Head of caudate nucleus (tissue), 42 donors: Measurements from ENCODE around the gene SEC24C.
"Not testable (repeated sequence)": the region's sequence is repeated elsewhere in the genome, so short reads cannot be mapped to it uniquely, and the experiment has no call there.

Experiments used
- DNase-seq, 42 donors: peaks; one replicate each; pipeline versions ENCODE4 v3.0.0 to v3.0.0-alpha.2; 2020 to 2021; ENCODE audit warnings: mixed read lengths in 7 of 42
- intact Hi-C: fragments of 100-400 bp; cut with DNase I; formaldehyde crosslinking; loops from one replicate; pipeline ENCODE4 v1.15.0; 2022

Gene SEC24C

DNA sequence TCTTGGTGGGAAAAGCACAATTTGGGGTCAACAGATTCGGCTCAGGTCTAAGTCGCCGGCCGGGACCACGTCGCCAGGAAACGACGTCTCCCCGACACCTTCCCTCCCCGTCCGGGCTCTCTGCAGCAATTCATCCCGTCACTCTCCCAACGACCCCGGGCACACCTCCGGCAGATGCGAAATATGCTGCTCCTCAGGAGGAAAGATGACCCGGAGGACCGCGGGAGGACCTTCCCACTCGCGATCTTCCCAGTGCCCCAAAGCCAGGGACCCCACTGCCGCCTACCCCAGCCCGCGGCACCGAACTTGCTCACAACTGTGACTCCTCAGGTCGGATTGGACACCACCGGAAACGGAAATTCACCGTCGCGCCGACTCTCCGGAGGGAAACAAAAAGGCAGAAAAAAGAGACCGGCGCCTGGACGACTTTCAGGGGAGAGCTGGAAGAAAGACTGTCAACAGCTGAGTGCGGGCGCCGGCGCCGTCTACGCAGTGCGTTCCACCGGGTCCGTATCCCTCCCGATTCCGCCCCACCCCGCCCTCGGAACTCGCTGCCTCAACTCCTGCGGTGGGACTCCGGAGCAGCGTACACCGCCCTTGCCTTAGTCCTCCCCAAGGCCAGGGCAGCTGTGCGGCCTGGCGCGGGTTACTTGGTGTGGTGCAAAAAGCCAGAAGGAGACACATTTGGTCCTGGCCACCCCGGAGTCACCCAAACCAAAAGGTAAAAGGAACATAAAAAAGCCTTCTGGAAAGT is 13.8 kb upstream of the SEC24C start:
- peak; percentile 86 to 97 (median 92) for DNase-seq
- intact Hi-C loops, result no loop called here

DNA sequence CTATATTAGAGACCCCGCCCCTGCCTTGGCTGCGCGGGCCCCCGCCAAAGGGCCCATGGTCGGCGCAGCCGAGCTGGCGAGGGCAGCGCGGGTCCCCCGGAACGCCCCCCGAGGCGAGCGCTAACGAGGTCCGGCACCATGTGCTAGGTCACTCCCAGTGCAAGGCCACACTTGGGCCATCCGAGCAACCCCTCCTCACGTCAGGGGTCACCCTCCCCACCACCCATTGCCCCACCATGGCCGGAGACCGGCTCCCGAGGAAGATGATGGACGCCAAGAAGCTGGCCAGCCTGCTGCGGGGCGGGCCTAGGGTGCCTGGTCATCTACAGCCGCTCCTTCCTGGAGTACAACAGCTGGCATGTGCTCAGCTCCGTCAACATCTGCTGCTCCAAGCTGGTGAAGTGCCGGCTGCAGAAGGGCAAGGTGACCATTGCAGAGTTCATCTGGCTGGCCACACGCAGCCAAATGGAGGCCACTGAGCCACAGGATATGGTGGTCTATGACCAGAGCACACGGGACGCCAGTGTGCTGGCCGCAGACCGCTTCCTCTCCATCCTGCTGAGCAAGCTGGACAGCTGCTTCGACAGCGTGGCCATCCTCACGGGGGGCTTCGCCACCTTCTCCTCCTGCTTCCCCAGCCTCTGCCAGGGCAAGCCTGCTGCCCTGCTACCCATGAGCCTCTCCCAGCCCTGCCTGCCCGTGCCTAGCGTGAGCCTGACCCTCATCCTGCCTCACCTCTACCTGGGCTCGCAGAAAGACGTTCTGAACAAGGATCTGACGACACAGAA is 12.4 kb upstream of the SEC24C start:
- no peak for DNase-seq
- intact Hi-C loops, result no loop called here

DNA sequence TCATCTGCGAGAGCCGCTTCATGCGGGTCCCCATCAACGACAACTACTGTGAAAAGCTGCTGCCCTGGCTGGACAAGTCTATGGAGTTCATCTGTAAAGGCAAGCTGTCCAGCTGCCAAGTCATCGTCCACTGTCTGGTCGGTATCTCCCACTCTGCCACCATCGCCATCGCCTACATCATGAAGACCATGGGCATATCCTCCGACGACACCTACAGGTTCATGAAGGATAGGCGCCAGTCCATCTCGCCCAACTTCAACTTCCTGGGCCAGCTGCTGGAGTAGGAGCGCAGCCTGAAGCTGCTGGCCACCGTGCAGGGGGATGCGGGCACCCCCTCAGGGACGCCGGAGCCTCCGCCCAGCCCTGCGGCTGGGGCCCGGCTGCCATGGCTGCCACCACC is 11.7 kb upstream of the SEC24C start:
- intact Hi-C loops, result no loop called here
- DNase-seq, result no peak

DNA sequence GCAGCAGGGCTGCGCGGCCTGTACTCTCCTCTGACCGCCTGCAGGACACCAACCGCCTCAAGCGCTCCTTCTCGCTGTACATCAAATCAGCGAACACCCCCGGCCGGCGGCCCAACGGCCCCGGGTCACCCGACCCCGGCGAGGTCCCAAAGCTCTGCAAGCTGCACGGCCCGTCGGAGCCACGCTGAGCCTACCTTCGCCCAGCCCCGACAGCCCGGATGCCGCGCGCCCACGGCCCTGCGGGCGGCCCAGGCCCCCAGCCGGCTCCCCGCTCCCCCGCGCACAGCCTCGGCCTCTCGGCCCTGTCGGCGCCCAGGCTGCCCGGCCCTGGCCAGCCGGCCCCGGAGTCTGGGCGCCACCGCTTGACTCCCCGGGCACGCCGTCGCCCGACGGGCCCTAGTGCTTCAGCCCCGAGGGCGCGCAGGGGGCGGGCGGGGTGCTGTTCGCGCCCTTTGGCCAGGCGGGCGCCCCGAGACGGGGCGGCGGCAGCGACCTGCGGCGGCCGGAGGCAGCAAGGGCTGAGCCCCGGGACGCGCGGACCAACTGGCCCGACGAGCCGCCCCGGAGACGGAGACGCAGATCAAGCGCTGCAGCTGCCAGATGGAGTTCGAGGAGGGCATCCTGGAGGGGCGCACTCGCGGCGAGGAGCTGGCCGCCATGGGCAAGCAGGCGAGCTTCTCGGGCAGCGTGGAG is 11.1 kb upstream of the SEC24C start:
- intact Hi-C loops, result no loop called here
- no peak for DNase-seq

- intact Hi-C loops, result no loop called here
- no peak for DNase-seq
Measured at GRCh38 chr10:73734028-73734720, 10.0 kb upstream of the SEC24C start.

GRCh38 chr10:73734796-73735305 is 9.3 kb upstream of the SEC24C start:
- no peak for DNase-seq
- intact Hi-C loops, result no loop called here

DNA sequence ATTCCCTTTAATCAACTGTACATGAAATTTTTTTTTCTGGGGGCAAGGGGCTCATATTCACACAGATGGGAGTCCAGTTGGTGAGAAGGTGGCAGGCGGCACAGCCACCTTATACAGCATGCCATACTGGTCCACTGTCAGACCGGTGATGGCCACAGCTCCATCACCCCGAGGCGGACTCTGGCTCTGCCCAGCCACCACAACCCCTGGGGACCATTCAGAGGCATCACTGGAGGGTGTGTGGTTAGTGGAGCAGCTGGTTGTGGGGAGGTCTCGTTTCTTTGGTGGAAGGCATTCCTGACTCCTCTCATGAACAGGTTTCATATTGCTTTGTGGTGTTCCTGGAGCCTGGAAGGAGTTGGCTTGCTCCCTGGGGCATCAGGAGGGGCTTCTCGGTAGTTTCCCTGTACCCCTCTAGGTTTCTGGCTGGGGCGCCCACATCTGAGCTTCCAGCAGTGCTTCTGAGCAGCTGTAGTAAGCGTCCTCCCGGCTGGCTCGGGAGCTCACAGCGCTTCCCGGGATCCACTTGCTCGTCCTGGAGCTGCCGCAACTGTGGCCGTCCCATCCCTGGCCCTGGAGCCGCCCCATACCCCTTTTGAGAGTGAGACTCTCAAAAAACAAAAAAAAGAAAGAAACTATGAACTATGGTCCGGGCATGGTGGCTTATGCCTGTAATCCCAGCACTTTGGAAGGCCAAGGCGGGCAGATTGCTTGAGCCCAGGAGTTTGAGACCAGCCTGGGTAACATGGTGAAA is 3.5 kb upstream of the SEC24C start:
- not testable (repeated sequence) for DNase-seq
- intact Hi-C loops, result loop anchor here (5.0 kb wide), 1 partner anchor 42 kb away; the partner anchor contains the start of gene CHCHD1

DNA sequence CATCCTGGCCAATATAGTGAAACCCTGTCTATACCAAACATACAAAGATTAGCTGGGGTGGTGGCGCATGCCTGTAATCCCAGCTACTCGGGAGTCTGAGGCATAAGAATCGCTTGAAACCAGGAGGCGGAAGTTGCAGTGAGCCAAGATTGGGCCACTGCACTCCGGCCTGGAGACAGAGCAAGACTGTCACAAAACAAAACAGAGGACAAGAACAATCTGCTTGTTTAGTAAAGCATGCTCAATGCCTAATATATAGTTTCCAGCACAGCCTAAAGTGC is 1.8 kb upstream of the SEC24C start:
- intact Hi-C loops, result loop anchor here (5.0 kb wide), 1 partner anchor 40 kb away; the partner anchor contains the start of gene CHCHD1
- no peak for DNase-seq

DNA sequence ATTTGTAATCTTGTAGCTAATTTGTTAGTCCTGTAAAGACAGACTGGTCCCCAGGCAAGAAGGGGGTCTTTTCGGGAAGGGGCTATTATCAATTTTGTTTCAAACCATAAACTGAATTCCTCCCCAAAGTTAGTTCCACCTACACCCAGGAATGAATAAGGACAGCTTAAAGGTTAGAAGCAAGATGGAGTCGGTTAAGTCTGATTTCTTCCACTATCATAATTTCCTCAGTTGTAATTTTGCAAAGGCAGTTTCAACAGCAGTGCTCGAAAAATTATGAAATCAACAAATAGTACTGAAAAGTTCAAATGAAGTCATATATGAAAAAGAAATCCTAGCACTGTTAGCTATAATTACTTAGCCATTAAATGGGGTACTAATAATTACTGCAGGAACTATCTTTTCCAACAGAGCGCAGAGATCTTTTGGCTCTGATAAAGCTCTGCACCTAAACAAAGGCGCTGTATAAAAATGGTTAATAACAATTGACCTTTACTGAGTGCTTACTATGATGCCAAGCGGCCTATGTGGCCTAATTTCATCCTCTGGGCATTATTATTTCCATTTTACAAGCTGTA is 756 bp upstream of the SEC24C start:
- intact Hi-C loops, result loop anchor here (5.0 kb wide), 1 partner anchor 39 kb away; the partner anchor contains the start of gene CHCHD1

DNA sequence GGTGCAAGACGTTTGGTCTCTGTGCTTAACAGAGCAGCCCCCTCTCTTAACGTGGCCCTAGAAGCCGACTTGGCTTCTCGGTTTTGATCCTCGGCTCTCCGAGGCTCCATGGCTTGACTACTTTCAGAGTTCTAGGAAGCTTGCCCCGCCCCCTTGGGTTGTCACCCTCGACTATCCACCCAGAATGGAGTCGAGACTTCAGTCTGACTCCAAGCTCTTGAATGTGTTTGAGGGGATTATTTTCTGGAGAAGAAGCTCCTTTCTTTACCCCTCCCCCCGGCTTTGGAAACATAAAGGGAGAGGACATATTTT is 448 bp downstream of the SEC24C start:
- intact Hi-C loops, result loop anchor here (5.0 kb wide), 1 partner anchor 38 kb away; the partner anchor contains the start of gene CHCHD1
- DNase-seq, result peak in 12 of 42 donors; percentile 15 to 55 (median 41)

More for the DNA sequence above, 756 bp upstream of the SEC24C start:
- DNase-seq, result no peak

- intact Hi-C loops, result no loop called here
- no peak for DNase-seq
Measured at GRCh38 chr10:73746721-73747120, 2.5 kb downstream of the SEC24C start.

GRCh38 chr10:73750819-73751218 is 6.6 kb downstream of the SEC24C start:
- intact Hi-C loops, result no loop called here
- DNase-seq, result no peak

GRCh38 chr10:73756183-73756582 is 12.0 kb downstream of the SEC24C start:
- DNase-seq, result no peak
- intact Hi-C loops, result no loop called here

DNA sequence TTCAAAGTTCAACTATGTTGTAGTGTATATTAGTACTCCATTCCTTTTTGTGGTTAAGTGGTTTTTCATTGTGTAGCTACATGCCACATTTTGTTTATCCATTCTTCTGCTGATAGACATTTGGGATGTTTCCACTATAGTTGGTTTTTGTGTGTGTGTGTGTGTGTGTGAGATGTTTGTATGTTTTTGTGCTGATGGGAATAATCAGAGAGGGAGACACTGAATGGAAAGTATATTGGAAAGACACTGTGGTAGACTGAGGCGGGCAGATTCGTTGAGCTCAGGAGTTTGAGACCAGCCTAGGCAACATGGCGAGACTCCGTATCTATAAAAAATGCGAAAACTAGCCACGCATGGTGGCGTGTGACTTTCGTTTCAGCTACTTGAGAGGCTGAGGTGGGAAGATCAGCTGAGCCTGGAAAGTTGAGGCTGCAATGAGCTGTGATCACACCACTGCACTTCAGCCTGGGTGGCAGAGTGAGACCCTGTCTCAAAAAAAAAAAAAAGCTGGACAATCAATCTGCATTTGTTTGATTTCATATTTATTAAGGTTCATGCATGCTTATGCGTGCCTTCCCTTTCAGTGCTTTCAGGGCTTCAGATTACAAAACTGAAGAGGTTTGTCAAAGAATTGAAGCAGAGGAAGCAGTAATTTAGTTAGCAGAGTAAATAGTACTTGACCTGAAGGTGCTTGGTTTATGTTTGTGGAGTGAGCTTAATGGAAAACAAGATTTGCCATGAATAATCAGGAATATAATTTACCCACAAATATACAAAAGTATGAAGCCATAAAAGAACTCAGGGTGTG is 14.7 kb downstream of the SEC24C start:
- no peak for DNase-seq
- intact Hi-C loops, result no loop called here

DNA sequence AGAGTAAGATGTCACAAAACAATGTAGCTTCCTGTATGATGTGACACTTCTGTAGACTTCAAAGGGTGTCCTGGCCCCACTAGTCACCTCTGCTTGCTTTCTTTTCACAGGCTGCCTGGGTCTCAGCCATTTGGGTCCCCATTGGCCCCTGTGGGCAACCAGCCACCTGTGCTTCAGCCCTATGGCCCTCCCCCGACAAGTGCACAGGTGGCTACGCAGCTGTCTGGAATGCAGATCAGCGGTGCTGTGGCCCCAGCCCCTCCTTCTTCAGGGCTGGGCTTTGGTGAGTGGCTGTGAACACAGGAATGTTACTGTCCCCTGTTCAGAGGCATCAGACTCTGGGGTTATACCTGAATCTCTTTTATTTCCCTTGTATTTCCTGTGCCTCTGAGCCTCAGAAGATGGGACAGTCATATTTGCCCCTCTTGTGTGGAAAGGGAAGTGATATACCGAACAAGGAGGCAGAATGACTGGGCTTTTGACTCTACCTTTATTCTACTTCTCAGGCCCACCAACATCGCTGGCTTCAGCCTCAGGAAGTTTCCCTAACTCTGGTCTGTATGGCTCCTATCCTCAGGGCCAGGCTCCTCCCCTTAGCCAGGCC is 15.4 kb downstream of the SEC24C start:
- no peak for DNase-seq

DNA sequence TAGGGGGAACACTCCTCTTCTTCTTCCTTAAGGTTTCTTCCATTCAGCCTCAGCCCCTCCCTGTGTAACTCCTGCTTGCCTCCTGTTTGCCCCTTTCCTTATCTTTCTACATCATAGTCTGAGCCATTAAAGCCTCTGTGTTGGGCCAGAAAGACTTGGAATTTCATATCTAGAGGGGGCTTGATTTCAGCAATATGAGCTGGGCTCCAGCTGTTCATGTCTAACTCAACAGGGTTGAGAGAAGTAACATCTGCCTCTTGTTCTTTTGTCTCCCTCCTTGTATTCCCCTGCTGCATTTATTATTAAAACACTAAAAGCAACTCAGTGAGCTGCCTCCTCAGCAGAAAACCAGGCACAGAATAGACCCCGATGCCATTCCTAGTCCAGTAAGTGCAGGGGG is 17.6 kb downstream of the SEC24C start:
- DNase-seq, result no peak
- intact Hi-C loops, result no loop called here

More for the DNA sequence above, 15.4 kb downstream of the SEC24C start:
- intact Hi-C loops, result no loop called here

GRCh38 chr10:73762915-73763314 is 18.7 kb downstream of the SEC24C start:
- DNase-seq, result no peak
- intact Hi-C loops, result no loop called here
